ENCODE measurements around the gene ASF1B.

DNA sequence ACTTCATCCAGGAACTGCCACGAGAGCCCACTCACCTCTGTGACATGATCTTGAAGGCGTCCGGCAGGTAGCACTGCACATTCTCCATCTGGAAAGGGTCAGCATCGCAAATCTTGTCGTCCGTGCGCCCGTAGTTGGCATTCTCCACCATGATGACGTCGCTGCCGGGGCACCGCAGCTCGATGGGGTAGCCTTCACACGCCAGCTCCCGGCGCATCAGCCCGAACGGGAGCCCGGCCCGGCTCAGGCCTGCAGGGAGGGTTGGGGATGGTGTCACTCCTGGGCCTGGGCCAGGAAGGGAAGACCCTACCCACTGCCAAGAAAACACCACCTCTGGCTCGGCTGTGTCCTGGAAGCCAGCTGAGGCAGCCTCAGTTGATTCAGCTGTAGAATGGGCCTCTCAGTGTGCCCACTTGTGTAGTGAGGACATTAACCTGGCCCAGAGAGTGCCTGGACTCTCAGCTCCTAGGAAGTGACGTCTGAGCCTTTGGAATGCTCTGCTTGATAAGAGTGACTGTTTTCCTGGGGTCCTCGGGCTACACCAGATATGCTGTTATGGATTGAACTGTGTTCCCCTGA, 41.2 kb upstream of the ASF1B start:
- TF ChIP-seq, protein P1, sequence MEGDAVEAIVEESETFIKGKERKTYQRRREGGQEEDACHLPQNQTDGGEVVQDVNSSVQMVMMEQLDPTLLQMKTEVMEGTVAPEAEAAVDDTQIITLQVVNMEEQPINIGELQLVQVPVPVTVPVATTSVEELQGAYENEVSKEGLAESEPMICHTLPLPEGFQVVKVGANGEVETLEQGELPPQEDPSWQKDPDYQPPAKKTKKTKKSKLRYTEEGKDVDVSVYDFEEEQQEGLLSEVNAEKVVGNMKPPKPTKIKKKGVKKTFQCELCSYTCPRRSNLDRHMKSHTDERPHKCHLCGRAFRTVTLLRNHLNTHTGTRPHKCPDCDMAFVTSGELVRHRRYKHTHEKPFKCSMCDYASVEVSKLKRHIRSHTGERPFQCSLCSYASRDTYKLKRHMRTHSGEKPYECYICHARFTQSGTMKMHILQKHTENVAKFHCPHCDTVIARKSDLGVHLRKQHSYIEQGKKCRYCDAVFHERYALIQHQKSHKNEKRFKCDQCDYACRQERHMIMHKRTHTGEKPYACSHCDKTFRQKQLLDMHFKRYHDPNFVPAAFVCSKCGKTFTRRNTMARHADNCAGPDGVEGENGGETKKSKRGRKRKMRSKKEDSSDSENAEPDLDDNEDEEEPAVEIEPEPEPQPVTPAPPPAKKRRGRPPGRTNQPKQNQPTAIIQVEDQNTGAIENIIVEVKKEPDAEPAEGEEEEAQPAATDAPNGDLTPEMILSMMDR (IDR thresholded peaks at IDR 0.05) = no peak
- TF ChIP-seq POLR2A (IDR thresholded peaks at IDR 0.05) = no peak

All from adrenal gland (tissue), 5 donors.